Gastroesophageal sphincter (tissue), 4 donors: ENCODE data around the gene FBXO28. TPM values are rescaled to one million over a fixed set of nuclear protein-coding genes. Genes with fewer than 3 reads are reported as not detected.

Experiments
- ATAC-seq: fragments of 150-250 bp; one replicate; pipeline ENCODE4 v1.9.1; 2016; ENCODE audit warnings: mild to moderate bottlenecking, moderate library complexity
- H3K27ac ChIP-seq, 4 donors: fragments of 200-600 bp; sonication (generic) in 3 of 4; 1 replicate in 3 of 4; 2 replicates in 1 of 4; pipeline ENCODE4 v1.5.1; 2016 to 2019
- H3K27me3 ChIP-seq: fragments of 200-600 bp; sonication (generic); one replicate; pipeline ENCODE4 v1.5.1; 2019
- H3K36me3 ChIP-seq, 2 donors: fragments of 200-600 bp; sonication (generic); one replicate each; pipeline ENCODE4 v1.5.1; 2019; ENCODE audit warnings: control low read depth in 1 of 2
- H3K4me1 ChIP-seq, 3 donors: fragments of 200-600 bp; sonication (generic); 1 replicate in 2 of 3; 2 replicates in 1 of 3; pipeline ENCODE4 v1.5.1; 2016 to 2019; ENCODE audit warnings: control low read depth in 2 of 3
- H3K4me3 ChIP-seq, 2 donors: fragments of 200-600 bp; sonication (generic); one replicate each; pipeline ENCODE4 v1.5.1; 2019; ENCODE audit warnings: mild to moderate bottlenecking in 1 of 2, moderate library complexity in 1 of 2
- H3K9me3 ChIP-seq, 3 donors: fragments of 200-600 bp; sonication (generic); one replicate each; pipeline ENCODE4 v1.5.1; 2017 to 2019; ENCODE audit warnings: control low read depth in 2 of 3
- CTCF ChIP-seq, 4 experiments: fragments of 200-600 bp in 2 of 4; fragments of 450-650 bp in 2 of 4; sonication (generic) in 1 of 4; IDR thresholded peaks; one replicate each; pipeline ENCODE4 v1.5.1; 2017 to 2019; ENCODE audit warnings: antibody characterized with exemption in 4 of 4, mild to moderate bottlenecking in 2 of 4, moderate library complexity in 2 of 4
- EP300 ChIP-seq: sonication (generic); formaldehyde crosslinking; IDR thresholded peaks from one replicate; pipeline ENCODE4 v1.6.1; 2017; ENCODE audit warnings: antibody characterized with exemption, mild to moderate bottlenecking
- POLR2A ChIP-seq, 2 donors: fragments of 450-650 bp; IDR thresholded peaks; one replicate each; pipeline ENCODE4 v1.6.1; 2017; ENCODE audit warnings: antibody characterized with exemption in 2 of 2, mild to moderate bottlenecking in 2 of 2, moderate library complexity in 1 of 2
- POLR2AphosphoS5 ChIP-seq: sonication (generic); formaldehyde crosslinking; IDR thresholded peaks from one replicate; pipeline ENCODE4 v1.6.1; 2017; ENCODE audit warnings: antibody characterized with exemption
- WGBS, 2 donors: methylation state at CpG; one replicate each; pipeline ENCODE4 v1.1.5; 2018; ENCODE audit warnings: low coverage in 1 of 2; 5-methylcytosine and 5-hydroxymethylcytosine counted together
- total RNA-seq, 4 donors: library from RNA; depleted of rRNA; stranded (reverse); fragments of >200 nt; gene quantifications; one replicate each; pipeline ENCODE4 v1.1.0, GENCODE V29; 2016

FBXO28 gene
- total RNA-seq, 4 donors from 2014 or later, result 26.5 to 38.1 (median 34.7) TPM

GRCh38 chr1:224188286-224188685, 74.4 kb downstream of the FBXO28 start:
- ATAC-seq, result no peak
- no peak overlapping the region for H3K4me3 ChIP-seq
- no peak overlapping the region for H3K27ac ChIP-seq
- peaks cover 3 to 37% of the 10 kb centered on the region in 2 donors for H3K36me3 ChIP-seq
- no peak for TF ChIP-seq POLR2AphosphoS5
- TF ChIP-seq CTCF (IDR thresholded peaks at IDR 0.05), result no peak
- TF ChIP-seq POLR2A (IDR thresholded peaks at IDR 0.05), result no peak
- TF ChIP-seq EP300, result no peak
- no peaks in the 10 kb centered on the region for H3K9me3 ChIP-seq
- 88 to 95% methylated on average over 2 of the region's 2 CpGs for WGBS, 2 donors
- peaks cover 0 to 66% (median 16%) of the 10 kb centered on the region in 3 donors for H3K4me1 ChIP-seq
- no peaks in the 10 kb centered on the region for H3K27me3 ChIP-seq

- ATAC-seq, result no peak
- no peaks in the 10 kb centered on the region for H3K27me3 ChIP-seq
- peaks cover 3 to 49% of the 10 kb centered on the region in 2 donors for H3K36me3 ChIP-seq
- no peaks in the 10 kb centered on the region for H3K9me3 ChIP-seq
- WGBS, 2 donors, result 89 to 95% methylated on average over 7 of the region's 7 CpGs
- TF ChIP-seq POLR2A (IDR thresholded peaks at IDR 0.05) (no peak), POLR2AphosphoS5 (no peak), EP300 (no peak), CTCF (IDR thresholded peaks at IDR 0.05) (no peak)
- peaks cover 0 to 62% (median 12%) of the 10 kb centered on the region in 3 donors for H3K4me1 ChIP-seq
- no peak overlapping the region for H3K27ac ChIP-seq
- no peak overlapping the region for H3K4me3 ChIP-seq
These were observed 75.7 kb downstream of the FBXO28 start for GRCh38 chr1:224189561-224189960.

DNA sequence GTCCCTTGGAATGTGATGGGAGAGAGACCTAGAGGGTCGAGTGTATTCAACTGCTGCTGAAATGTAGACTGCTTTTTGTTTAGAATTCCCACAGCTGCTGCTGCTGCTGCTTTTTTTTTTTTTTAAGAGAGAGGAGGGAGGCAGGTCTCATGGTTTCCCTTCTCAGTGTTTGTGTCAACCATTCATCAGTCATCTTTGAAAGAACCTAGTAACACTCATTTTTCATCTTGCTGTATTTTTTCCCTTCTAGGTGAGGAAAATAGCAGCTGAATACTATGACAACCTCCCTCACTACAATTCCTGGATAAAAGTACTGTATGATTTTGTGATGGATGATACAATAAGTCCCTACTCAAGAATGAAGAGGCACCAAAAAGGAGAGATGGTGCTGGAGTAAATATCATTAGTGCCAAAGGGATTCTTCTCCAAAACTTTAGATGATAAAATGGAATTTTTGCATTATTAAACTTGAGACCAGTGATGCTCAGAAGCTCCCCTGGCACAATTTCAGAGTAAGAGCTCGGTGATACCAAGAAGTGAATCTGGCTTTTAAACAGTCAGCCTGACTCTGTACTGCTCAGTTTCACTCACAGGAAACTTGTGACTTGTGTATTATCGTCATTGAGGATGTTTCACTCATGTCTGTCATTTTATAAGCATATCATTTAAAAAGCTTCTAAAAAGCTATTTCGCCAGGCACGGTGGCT, 78.3 kb downstream of the FBXO28 start:
- Histone ChIP-seq H3K4me3 (no peak overlapping the region), H3K36me3 (peaks cover 3 to 59% of the 10 kb centered on the region in 2 donors), H3K9me3 (no peaks in the 10 kb centered on the region), H3K27ac (peak overlapping the region in 1 of 4 donors; percentile 2), H3K27me3 (no peaks in the 10 kb centered on the region), H3K4me1 (peaks cover 0 to 48% (median 0%) of the 10 kb centered on the region in 3 donors)
- ATAC-seq, result no peak
- TF ChIP-seq CTCF (IDR thresholded peaks at IDR 0.05) (no peak), EP300 (no peak), POLR2AphosphoS5 (no peak), POLR2A (IDR thresholded peaks at IDR 0.05) (no peak)
- 25 to 56% methylated on average over 3 to 5 of the region's 5 CpGs for WGBS, 2 donors

- Histone ChIP-seq H3K9me3 (no peaks in the 10 kb centered on the region), H3K4me1 (peaks cover 0 to 44% (median 0%) of the 10 kb centered on the region in 3 donors), H3K27me3 (no peaks in the 10 kb centered on the region), H3K36me3 (peaks cover 3 to 59% of the 10 kb centered on the region in 2 donors), H3K27ac (no peak overlapping the region), H3K4me3 (no peak overlapping the region)
- 86 to 89% methylated on average over 6 to 8 of the region's 8 CpGs for WGBS, 2 donors
- no peak for ATAC-seq
- TF ChIP-seq POLR2A (IDR thresholded peaks at IDR 0.05) (no peak), POLR2AphosphoS5 (no peak), EP300 (no peak), CTCF (IDR thresholded peaks at IDR 0.05) (no peak)
These were observed 79.5 kb downstream of the FBXO28 start for GRCh38 chr1:224193319-224193966.
